GM19395 (cell line): Measurements from ENCODE around the gene OR52I1.

ENCODE experiments used
- ATAC-seq: cut with Tn5 transposase; IDR thresholded peaks from one replicate; pipeline ENCODE4 v1.9.1; 2021; ENCODE audit warnings: mild to moderate bottlenecking, moderate library complexity; ENCODE audit not compliant: unreplicated experiment

OR52I1 gene, protein sequence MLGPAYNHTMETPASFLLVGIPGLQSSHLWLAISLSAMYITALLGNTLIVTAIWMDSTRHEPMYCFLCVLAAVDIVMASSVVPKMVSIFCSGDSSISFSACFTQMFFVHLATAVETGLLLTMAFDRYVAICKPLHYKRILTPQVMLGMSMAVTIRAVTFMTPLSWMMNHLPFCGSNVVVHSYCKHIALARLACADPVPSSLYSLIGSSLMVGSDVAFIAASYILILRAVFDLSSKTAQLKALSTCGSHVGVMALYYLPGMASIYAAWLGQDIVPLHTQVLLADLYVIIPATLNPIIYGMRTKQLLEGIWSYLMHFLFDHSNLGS

DNA sequence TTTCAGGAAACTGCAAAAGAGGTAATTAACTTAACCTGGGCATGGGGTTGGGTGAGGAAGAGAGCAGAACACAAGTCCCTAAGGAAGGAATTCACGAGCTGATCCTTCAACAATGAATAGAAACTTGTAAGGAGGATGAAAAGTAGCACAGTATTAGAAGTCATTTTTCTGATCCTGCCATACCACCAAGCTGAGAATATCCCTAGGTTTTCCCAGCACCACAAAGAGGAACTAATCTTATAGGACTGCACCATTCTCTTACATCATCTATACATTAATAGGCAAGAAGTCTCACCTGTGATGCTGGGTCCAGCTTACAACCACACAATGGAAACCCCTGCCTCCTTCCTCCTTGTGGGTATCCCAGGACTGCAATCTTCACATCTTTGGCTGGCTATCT is at the start of gene OR52I1:
TSS of gene OR52I1 (plus strand) at position 301 of the 400 bp plus-strand sequence. CDS start at position 301, 0 bp downstream.
- no peak for ATAC-seq

DNA sequence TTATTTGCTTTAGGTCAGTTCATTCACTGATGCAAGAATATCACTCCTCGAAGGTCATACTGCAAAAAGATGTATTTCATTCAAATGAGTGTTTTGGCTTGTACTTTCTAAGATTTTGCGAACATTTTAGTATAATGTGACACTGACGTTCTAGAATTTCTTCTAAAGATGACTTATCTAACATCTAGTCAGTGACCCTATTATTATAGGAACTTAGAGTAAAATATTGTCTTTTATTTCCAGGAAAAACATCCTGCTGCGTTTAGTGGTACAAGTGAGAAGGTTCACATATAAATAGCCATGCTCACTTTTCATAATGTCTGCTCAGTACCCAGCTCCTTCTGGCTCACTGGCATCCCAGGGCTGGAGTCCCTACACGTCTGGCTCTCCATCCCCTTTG is 48.9 kb upstream of the OR52I1 start, which contains the start of gene OR52M1:
TSS of gene OR52M1 (plus strand) at position 301 of the 400 bp plus-strand sequence. CDS start at position 301, 0 bp downstream.
- ATAC-seq = no peak

DNA sequence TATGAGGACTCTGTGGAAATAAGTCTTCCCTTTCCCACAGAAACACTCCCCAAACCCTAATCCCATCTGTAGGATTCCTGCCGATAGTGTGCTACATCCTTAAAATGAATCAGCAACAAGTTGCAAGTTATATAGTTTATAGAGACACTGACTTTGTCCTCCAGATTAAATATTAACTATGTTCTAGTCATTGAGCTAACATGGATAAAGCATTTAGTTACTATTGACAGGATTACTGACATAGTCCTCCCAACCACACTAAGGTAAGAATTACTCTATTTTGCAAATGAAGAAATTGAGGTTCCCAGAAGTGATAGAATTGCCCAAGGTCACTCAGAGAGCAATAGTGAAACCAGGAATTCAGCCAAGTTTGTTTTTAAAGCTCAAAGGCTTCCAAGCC is 47.0 kb upstream of the OR52I1 start:
- no peak for ATAC-seq

DNA sequence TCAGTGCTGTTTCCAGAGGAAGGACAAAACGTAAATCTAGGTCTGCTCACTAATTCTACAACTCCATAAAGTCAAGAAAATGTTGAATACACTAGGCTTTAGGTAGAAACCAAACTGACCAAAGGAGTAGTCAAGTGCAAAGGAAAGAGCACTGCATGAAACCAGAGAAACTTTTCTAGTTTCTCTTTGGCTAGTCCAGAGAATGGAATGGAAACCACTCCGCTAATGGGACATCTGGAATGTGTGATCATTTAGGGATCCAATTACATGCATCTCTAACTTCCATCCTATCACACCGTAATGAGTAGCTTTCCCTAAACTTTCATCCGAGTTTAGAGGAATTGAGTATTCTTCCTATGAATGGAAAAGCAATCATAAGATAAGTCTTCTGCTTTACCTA is 46.4 kb upstream of the OR52I1 start:
- no peak for ATAC-seq

DNA sequence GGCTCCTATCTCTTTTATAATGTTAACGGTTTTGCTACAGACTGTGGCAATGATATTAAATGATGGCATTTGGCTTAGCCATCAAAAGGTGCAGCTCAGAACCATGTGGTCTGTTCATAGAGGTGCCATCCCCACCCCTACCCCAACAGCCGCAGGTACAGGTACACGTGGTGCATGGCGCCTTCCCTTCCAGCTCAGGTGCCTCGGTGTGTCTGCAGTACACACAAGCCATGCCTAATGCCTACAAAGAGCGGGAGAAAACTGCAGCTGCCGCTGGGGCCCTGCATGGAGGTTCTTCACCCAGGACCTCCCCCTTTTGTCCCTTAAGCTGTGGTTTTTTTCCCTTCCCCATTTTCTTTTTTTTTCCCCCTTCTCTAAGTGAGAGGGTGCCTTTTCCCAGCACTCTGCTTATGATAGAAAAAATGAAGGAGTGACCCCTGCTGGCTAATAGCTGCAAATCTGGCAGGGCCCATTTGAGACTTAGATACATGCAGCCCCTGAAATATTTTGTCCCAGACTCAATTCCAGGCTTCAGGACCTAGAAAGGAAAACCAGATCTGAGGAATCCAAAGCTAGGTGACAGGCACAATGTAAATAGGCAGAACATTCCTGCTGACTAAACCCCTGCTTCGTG is 42.4 kb upstream of the OR52I1 start:
- no peak for ATAC-seq

DNA sequence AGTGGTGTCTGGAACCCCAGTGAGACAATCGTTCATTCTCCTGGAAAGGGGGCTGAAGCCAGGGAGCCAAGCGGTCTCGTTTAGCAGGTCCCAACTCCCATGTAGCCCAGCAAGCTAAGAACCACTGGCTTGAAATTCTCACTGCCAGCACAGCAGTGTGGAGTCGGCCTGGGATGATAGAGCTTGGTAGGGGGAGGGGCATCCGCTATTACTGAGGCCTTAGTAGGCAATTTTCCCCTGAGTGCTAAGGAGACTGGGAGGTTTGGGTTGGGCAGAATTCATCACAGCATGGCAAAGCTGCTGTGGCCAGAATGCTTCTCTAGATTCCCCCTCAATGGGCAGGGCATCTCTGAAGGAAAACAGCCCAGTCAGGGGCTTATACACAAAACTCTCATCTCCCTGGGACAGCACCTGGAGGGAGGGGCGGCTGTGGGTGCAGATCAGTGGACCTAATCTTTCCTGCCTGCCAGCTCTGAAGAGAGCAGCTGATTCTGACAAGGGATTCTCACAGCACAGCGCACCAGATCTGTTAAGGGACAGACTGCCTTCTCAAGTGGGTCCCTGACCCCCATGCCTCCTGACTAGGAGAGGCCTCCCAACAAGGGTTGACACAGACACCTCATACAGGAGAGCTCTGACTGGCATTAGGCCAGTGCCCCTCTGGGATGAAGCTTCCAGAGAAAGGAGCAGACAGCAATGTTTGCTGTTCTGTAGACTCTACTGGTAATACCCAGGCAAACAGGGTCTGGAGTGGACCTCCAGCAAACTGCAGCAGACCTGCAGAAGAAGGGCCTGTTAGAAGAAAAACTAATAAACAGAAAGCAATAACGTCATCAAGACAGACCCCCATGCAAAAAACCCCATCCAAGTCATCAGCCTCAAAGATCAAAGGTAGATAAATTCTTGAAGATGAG is 34.1 kb upstream of the OR52I1 start:
- ATAC-seq = no peak

DNA sequence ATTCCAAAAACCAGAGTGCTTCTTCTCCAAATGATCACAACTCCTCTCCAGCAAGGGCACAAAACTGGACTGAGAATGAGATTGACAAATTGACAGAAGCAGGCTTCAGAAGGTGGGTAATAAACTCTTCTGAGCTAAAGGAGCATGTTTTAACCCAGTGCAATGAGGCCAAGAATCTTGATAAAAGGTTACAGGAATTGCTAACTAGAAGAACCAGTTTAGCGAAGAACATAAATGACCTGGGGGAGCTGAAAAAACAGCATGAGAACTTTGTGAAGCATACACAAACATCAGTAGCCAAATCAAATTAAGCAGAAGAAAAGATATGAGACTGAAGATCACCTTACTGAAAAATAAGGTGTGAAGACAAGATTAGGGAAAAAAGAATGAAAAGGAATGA is 33.4 kb upstream of the OR52I1 start:
- no peak for ATAC-seq

DNA sequence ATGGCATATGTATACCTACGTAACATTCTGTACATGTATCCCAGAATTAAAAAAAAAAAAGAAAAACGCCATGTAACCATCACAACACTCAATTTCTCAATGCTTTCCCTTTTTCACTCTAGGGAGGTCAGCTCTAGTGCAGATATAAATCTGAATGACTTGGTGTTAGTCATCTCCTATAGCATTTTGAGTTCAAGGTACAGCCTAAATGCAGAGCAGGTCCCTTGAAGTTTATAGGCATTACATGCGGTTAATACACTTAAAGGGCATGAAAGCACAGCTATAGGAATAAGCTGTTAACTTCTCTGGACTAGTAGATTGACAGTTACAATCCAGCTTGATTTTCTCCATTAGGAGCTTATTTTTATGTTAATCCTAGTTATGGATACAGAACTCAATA is 28.5 kb upstream of the OR52I1 start:
- ATAC-seq = no peak

DNA sequence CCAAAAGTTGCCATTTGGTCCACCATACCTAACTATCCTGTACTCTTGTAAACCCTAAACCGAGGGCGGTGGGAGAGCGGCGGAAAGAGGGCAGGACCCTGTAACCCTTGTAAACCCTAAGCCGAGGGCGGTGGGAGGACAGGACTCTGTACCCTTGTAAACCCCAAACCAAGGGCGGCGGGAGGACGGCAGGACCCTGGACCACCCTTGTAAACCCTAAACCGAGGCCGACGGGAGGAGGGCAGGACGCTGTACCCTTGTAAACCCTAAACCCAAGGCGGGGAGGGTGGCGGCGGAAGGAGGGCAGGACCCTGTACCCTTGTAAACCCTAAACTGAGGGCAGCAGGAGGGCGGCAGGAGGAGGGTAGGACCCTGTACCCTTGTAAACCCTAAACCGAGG is 24.8 kb upstream of the OR52I1 start:
- no peak for ATAC-seq

DNA sequence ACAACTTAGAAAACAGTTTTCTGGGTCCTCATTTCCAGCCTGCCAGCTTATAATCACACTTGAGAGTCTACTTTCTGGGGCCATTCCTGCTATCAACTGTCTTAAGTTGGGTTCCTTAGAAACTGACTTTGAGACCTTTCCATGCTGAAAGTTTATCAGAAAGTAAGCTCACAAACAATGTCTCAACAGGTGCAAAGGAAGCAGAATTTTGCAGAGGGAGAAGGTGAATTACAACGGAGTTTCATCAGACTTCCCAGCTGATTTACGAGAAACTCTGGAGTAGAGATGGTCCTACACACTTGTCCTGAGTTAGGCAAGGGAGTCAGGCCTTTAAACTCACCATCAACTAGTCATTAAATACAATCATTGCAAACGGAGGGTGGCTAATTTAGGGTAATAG is 17.0 kb upstream of the OR52I1 start:
- ATAC-seq = no peak

DNA sequence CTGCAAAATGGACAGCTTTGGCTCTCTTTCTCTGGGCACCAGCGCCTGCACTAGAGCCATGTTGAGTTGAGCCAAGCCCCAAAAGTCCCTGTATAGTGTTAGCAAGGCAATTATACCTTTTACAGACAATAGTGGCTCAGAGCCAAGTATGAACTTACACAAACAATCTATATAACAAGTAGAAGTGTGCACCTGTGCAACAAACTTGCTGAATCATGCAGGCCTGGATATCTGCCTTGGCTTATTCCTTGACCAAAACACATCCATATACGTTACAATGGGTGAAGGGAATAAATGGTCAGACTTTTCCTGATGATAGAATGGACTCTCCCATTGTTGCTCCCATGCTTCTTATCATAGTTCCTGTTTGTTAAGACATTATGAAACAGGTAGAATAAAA is 16.1 kb upstream of the OR52I1 start:
- ATAC-seq = no peak

DNA sequence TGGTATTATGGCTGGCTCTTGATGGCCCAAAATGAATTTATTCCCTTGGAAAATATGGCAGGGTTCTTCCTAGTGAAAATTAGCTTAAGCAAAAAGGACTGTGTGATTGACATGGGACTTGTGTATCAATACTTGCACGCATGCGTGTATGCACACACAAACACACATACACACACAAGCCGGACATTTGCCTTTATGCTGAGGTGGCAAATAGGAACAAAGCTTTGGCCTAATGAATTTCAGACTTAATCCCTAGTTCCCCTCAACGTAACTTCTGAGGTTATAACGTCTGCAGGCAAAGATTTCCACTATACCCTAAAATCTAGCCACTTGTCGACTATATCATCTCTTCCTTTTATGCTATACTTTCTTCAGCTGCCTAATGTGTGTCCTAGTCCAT is 15.2 kb upstream of the OR52I1 start:
- no peak for ATAC-seq

DNA sequence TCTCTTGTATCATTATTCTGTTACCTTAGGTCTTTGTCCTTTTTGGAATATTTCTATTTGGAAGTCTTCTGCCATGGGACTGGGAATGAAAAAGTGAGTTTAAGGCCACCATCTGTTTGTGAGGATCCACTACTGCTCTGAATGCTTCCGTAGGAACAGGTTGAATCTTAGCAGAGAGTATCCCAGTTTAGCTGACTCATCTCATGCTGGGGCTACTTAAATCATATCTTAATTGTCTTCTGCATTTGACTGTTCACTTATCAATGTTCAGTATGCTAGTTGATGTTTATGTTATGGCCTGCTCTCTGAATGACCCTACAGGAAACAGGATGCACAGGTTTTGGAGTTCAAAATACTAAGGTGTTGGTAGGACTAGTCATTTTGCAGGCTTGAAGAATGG is 13.7 kb upstream of the OR52I1 start:
- no peak for ATAC-seq

DNA sequence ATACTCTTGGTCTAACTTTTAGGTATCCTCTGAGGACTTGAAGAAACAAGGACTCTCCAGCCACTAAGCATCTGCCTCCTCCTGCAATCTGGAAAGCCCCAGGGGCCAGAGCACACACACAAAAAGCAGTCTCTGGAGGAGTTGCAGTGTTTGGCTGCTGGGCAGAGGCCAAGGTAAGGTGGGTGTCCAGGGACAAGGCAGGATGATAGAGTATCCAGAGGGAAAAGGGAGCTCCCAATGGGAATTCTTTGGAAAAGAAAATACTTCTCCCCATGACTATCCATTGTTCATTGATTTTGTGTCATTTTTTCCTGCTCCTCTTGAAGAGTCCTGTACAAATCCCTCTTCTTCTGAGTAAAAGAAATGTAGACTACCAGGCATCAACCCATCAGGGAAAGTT is 12.4 kb upstream of the OR52I1 start, which contains the start of gene OR52I2:
TSS of gene OR52I2 (plus strand) at position 301 of the 400 bp plus-strand sequence.
- no peak for ATAC-seq

DNA sequence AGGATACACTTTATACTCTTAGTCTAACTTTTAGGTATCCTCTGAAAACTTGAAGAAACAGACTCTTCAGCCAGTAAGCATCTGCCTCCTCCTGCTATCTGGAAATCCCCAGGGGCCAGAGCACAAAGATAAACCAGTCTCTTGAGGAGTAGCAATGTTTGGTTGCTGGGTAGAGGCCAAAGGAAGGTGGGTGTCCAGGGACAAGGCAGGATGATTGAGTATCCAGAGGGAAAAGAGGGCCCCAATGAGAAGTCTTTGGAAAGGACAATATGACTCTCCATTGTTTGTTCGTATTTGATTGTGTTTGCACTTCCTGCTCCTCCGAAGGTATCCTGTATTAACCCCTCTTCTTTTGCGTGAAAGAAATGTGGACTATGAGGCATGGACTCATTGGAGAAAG is 4.8 kb upstream of the OR52I1 start:
- ATAC-seq = no peak

DNA sequence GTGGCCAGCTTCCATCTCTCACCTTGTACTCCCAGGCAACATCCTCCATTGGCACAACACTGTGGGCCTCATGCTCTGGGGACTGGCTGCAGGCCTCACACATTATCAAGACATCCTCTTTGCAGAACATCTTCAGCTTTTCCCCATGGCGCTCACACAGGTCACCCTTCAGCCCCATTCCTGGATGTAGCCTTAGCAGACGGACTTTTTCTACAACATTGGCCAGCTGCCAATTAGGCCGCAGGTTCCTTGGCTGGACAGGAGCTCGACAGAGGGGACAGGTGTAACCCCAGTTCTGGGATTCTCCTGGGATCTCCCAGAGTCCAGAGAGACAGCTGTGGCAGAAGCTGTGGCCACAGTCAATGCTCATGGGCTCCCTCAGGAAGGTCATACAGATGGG is 11.2 kb downstream of the OR52I1 start:
- no peak for ATAC-seq

DNA sequence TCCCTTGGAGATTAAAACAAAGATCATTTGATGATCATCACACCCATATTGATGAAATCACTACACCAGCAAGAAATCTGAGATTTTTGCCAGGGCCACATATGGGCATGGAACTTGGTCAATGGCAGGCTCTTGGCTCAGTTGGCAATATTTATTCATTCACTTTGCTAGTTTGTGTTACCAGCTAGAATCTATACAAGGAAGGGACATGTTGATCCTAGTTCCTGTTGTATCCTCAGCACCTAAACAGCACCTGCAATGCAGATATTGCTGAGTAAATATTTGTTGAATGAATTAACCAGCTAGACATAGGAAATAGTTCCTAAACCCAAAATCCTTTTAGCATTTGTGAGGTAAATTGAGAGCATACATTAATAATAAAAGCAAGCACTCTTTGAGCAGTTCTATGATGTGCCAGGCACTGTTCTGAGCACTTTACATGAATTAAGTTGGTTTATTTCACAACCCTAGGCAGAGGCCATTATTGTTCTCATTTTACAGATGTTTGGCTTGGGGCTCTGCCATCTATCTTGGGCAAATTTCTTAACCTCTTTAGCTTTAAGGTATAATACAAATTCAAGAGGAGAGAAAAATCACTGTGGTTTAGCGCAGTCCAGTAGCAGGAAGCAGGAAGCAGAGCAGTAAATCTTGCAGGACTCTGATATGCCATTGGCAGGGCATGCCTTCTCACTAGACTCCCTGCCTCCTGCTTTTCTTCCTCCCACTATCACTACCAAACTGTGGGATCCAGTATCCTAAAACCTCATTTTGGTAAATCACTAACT is 12.6 kb downstream of the OR52I1 start:
- ATAC-seq = no peak

DNA sequence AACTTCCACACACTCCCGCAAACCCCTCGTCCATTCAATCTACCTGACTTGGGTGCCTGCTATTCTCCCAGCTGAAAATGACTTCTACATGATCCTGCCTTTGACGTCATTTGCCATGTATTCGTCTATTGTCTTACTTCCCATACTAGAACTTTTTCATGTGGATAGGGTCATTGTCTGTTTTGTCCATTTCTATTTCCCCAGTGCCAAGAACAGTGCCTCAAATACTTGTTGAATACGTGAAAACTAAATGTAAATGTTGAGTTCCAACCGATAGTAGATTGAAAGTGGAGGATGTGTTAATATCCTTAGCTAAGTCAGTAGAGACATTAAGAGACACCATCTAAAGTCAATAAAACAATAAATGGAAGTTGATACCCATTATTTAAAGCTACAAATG is 13.3 kb downstream of the OR52I1 start:
- no peak for ATAC-seq

DNA sequence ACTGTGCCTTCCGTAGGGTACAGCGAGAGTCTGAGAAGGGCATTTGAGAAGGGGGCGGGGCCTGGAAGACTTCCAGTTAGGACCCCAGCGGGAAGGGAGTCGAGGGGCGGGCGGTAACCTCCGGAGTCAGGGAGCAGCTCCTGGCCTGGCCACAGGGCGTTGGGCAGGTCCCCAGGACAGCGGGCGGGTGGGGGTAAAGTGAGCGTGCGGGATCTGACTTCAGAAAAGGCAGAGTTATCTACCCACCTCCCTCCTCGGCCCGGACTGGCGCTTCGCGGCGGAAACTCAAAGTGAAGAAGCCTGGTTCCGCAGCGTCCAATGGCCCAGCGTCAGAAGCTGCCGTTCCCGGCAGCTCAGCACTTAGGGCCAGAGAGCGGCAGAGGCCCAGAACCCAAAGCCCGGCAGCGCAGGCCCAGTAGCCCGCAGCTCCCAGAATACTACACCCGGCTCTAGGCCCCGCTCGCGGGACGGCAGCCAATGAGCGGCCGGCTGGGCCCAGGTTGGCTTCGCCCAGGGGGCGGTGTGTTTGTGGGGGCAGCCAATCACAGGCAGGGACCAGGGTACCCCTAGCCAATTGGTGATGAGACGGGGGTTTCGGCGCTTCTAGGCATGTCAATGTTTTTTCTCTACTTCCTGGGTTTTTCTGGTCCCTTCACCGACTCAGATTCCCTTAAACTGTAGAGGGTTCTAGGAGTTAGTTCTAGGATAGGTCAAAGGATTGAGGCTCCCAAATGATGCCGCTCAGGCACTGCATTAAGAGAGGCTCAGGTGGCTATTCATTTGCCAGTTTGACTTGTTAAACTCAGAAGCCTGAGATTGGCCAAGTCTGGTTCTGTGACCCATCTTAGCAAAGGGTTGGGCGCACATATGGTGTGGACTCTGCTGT is 14.2 kb downstream of the OR52I1 start, which contains the start of gene TRIM68:
TSS of gene TRIM68 (minus strand) at position 451 of the 886 bp plus-strand sequence. CDS start 2,727 bp downstream, outside the sequence.
- peak; percentile 99 for ATAC-seq
